SJSA1 (cell line): ENCODE data around the gene HMGN2. TPM values are rescaled to one million over a fixed set of nuclear protein-coding genes. Genes with fewer than 3 reads are reported as not detected.

ENCODE experiments used
- DNase-seq, 2 experiments: peaks; one replicate each; pipeline ENCODE4 v3.0.0-alpha.2; 2015 to 2020; ENCODE audit warnings: low spot score in 2 of 2, low read depth in 1 of 2
- H3K27ac ChIP-seq: fragments of 250-450 bp; sonication (Bioruptor Pico); 2 replicates; pipeline ENCODE4 v1.5.1; 2020; ENCODE audit warnings: mild to moderate bottlenecking, moderate library complexity
- H3K27me3 ChIP-seq: fragments of 250-450 bp; sonication (Bioruptor Pico); replicated peaks from 2 replicates; pipeline ENCODE4 v1.5.1; 2020; ENCODE audit warnings: mild to moderate bottlenecking, moderate library complexity
- H3K36me3 ChIP-seq: fragments of 250-450 bp; sonication (Bioruptor Pico); 2 replicates; pipeline ENCODE4 v1.5.1; 2020; ENCODE audit warnings: mild to moderate bottlenecking
- H3K4me1 ChIP-seq: fragments of 250-450 bp; sonication (Bioruptor Pico); replicated peaks from 2 replicates; pipeline ENCODE4 v1.6.1; 2021; ENCODE audit warnings: mild to moderate bottlenecking
- H3K4me3 ChIP-seq: fragments of 250-450 bp; sonication (Bioruptor Pico); 2 replicates; pipeline ENCODE4 v1.5.1; 2020; ENCODE audit warnings: mild to moderate bottlenecking
- H3K9me3 ChIP-seq: fragments of 250-450 bp; sonication (Bioruptor Pico); replicated peaks from 2 replicates; pipeline ENCODE4 v1.5.1; 2020; ENCODE audit warnings: mild to moderate bottlenecking
- total RNA-seq: library from RNA; depleted of rRNA; stranded (reverse); fragments of >200 nt; shearing (Covaris generic); gene quantifications from 2 replicates; pipeline ENCODE4 v1.2.3, GENCODE V29; 2014; rRNA removed

The HMGN2 gene
- 897 and 1,026 TPM in 2 replicates for total RNA-seq

GRCh38 chr1:26472320-26472900 is at the start of gene HMGN2:
Gene HMGN2 (plus strand): TSS chr1:26472440. CDS start chr1:26472613, 173 bp downstream.
- peaks cover 65% of the 10 kb centered on the region for H3K36me3 ChIP-seq
- peak; percentile 86 to 94 for DNase-seq
- peak within 1 kb of the TSS; percentile 100 for H3K27ac ChIP-seq
- H3K9me3 ChIP-seq, result no peaks in the 10 kb centered on the region
- peak within 1 kb of the TSS; percentile 98 for H3K4me3 ChIP-seq
- no peaks in the 10 kb centered on the region for H3K27me3 ChIP-seq
- peaks cover 31% of the 10 kb centered on the region for H3K4me1 ChIP-seq

GRCh38 chr1:26429721-26430120 is 42.5 kb upstream of the HMGN2 start:
- H3K27me3 ChIP-seq, result peaks cover 14% of the 10 kb centered on the region
- H3K36me3 ChIP-seq, result peaks cover 13% of the 10 kb centered on the region
- DNase-seq, result no peak
- no peaks in the 10 kb centered on the region for H3K9me3 ChIP-seq
- peaks cover 14% of the 10 kb centered on the region for H3K4me1 ChIP-seq
- H3K4me3 ChIP-seq, result no peak overlapping the region
- no peak overlapping the region for H3K27ac ChIP-seq

- Histone ChIP-seq H3K27ac (no peak within 1 kb of the TSS), H3K36me3 (peaks cover 28% of the 10 kb centered on the region), H3K4me3 (peak within 1 kb of the TSS; percentile 52), H3K4me1 (peaks cover 14% of the 10 kb centered on the region), H3K27me3 (peaks cover 11% of the 10 kb centered on the region; the same call in 1 of the 2 replicates), H3K9me3 (no peaks in the 10 kb centered on the region)
- peak; percentile 97 to 98 for DNase-seq
Observed at GRCh38 chr1:26431979-26432695, 40.1 kb upstream of the HMGN2 start, which contains the start of gene DHDDS. Gene DHDDS (plus strand): TSS chr1:26432321. CDS start chr1:26432946, 625 bp downstream.

GRCh38 chr1:26432793-26433192 is 39.4 kb upstream of the HMGN2 start:
- H3K4me1 ChIP-seq, result peaks cover 14% of the 10 kb centered on the region
- no peak for DNase-seq
- no peak overlapping the region for H3K27ac ChIP-seq
- peaks cover 30% of the 10 kb centered on the region for H3K36me3 ChIP-seq
- peak overlapping the region; percentile 52 for H3K4me3 ChIP-seq
- H3K27me3 ChIP-seq, result peaks cover 11% of the 10 kb centered on the region; the same call in 1 of the 2 replicates
- no peaks in the 10 kb centered on the region for H3K9me3 ChIP-seq

GRCh38 chr1:26434161-26434752 is 38.0 kb upstream of the HMGN2 start:
- Histone ChIP-seq H3K4me1 (peaks cover 14% of the 10 kb centered on the region), H3K36me3 (peaks cover 45% of the 10 kb centered on the region), H3K27ac (no peak overlapping the region), H3K27me3 (peaks cover 11% of the 10 kb centered on the region; the same call in 1 of the 2 replicates), H3K4me3 (no peak overlapping the region), H3K9me3 (no peaks in the 10 kb centered on the region)
- no peak for DNase-seq

- H3K36me3 ChIP-seq, result peaks cover 79% of the 10 kb centered on the region
- DNase-seq, result no peak
- H3K9me3 ChIP-seq, result no peaks in the 10 kb centered on the region
- peaks cover 3% of the 10 kb centered on the region for H3K4me1 ChIP-seq
- no peaks in the 10 kb centered on the region for H3K27me3 ChIP-seq
- H3K4me3 ChIP-seq, result no peak overlapping the region
- H3K27ac ChIP-seq, result no peak overlapping the region
Observed at GRCh38 chr1:26438041-26438440, 34.2 kb upstream of the HMGN2 start.

- H3K36me3 ChIP-seq, result peaks cover 89% of the 10 kb centered on the region
- no peak for DNase-seq
- H3K27me3 ChIP-seq, result no peaks in the 10 kb centered on the region
- H3K4me1 ChIP-seq, result no peaks in the 10 kb centered on the region
- no peaks in the 10 kb centered on the region for H3K9me3 ChIP-seq
- H3K27ac ChIP-seq, result no peak overlapping the region
- no peak overlapping the region for H3K4me3 ChIP-seq
Observed at GRCh38 chr1:26440259-26440658, 32.0 kb upstream of the HMGN2 start.

GRCh38 chr1:26449868-26450267 is 22.4 kb upstream of the HMGN2 start:
- DNase-seq, result no peak
- Histone ChIP-seq H3K36me3 (peaks cover 79% of the 10 kb centered on the region), H3K4me3 (no peak overlapping the region), H3K9me3 (no peaks in the 10 kb centered on the region), H3K27ac (no peak overlapping the region), H3K27me3 (no peaks in the 10 kb centered on the region), H3K4me1 (no peaks in the 10 kb centered on the region)

GRCh38 chr1:26450908-26451307 is 21.3 kb upstream of the HMGN2 start:
- no peaks in the 10 kb centered on the region for H3K27me3 ChIP-seq
- H3K27ac ChIP-seq, result no peak overlapping the region
- no peaks in the 10 kb centered on the region for H3K9me3 ChIP-seq
- no peaks in the 10 kb centered on the region for H3K4me1 ChIP-seq
- H3K36me3 ChIP-seq, result peaks cover 76% of the 10 kb centered on the region
- DNase-seq, result no peak
- H3K4me3 ChIP-seq, result no peak overlapping the region

- no peak for DNase-seq
- no peaks in the 10 kb centered on the region for H3K9me3 ChIP-seq
- no peak overlapping the region for H3K4me3 ChIP-seq
- H3K27me3 ChIP-seq, result no peaks in the 10 kb centered on the region
- H3K27ac ChIP-seq, result no peak overlapping the region
- H3K4me1 ChIP-seq, result no peaks in the 10 kb centered on the region
- peaks cover 64% of the 10 kb centered on the region for H3K36me3 ChIP-seq
Observed at GRCh38 chr1:26452459-26453183, 19.6 kb upstream of the HMGN2 start.

- H3K36me3 ChIP-seq, result peaks cover 56% of the 10 kb centered on the region
- DNase-seq, result no peak
- no peaks in the 10 kb centered on the region for H3K9me3 ChIP-seq
- no peaks in the 10 kb centered on the region for H3K4me1 ChIP-seq
- no peak overlapping the region for H3K27ac ChIP-seq
- no peaks in the 10 kb centered on the region for H3K27me3 ChIP-seq
- H3K4me3 ChIP-seq, result no peak overlapping the region
Observed at GRCh38 chr1:26459148-26459547, 13.1 kb upstream of the HMGN2 start.

GRCh38 chr1:26459573-26460031 is 12.6 kb upstream of the HMGN2 start:
- no peak overlapping the region for H3K4me3 ChIP-seq
- H3K27me3 ChIP-seq, result no peaks in the 10 kb centered on the region
- no peak for DNase-seq
- H3K4me1 ChIP-seq, result no peaks in the 10 kb centered on the region
- peaks cover 60% of the 10 kb centered on the region for H3K36me3 ChIP-seq
- H3K9me3 ChIP-seq, result no peaks in the 10 kb centered on the region
- no peak overlapping the region for H3K27ac ChIP-seq

GRCh38 chr1:26468911-26469310 is 3.3 kb upstream of the HMGN2 start:
- H3K27me3 ChIP-seq, result no peaks in the 10 kb centered on the region
- H3K9me3 ChIP-seq, result no peaks in the 10 kb centered on the region
- DNase-seq, result no peak
- H3K4me3 ChIP-seq, result no peak overlapping the region
- H3K4me1 ChIP-seq, result peaks cover 21% of the 10 kb centered on the region
- no peak overlapping the region for H3K27ac ChIP-seq
- H3K36me3 ChIP-seq, result peaks cover 70% of the 10 kb centered on the region
